GM19468 (cell line): ENCODE measurements around the gene L1TD1.
"Not testable (repeated sequence)": the region's sequence is repeated elsewhere in the genome, so short reads cannot be mapped to it uniquely, and the experiment has no call there.

Experiments used
- ATAC-seq: cut with Tn5 transposase; IDR thresholded peaks from one replicate; pipeline ENCODE4 v1.9.1; 2021; ENCODE audit warnings: mild to moderate bottlenecking, moderate library complexity, moderate number of reproducible peaks; ENCODE audit not compliant: unreplicated experiment; ENCODE audit errors: extremely low read depth

The L1TD1 gene

DNA sequence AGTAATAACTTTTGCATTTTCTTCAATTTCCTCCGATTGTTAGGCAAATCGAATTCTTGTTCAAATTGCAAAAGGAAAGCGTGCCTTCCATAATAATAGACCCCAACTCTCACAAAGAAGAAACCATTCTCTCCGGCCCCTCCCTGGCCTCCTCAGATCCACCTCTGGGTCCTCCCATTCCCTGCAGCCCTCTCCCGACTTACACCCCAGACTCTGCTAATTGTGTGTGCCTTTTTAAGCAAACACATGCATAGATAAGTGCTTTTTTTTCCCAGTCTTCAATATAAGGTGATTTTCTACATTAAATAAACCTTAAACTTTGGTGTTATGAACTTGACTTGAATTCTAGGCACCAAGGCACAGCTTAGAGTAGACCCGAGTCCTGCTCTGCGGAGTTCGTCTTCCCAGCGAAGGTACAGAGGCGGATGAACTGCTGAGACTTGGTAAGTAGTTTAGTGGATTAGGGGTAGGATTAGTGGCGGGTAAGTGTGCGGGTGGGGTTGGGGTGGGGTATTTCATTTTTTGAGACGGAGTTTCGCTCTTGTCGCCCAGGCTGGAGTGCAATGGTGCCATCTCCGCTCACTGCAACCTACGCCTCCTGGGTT, 1.5 kb downstream of the L1TD1 start:
- ATAC-seq, result no peak

- ATAC-seq, result no peak
Measured at GRCh38 chr1:62198069-62198780, 3.6 kb downstream of the L1TD1 start.

GRCh38 chr1:62198781-62199125, 4.1 kb downstream of the L1TD1 start:
- ATAC-seq, result no peak

- ATAC-seq, result no peak
Measured at GRCh38 chr1:62207187-62207586, 12.5 kb downstream of the L1TD1 start.

DNA sequence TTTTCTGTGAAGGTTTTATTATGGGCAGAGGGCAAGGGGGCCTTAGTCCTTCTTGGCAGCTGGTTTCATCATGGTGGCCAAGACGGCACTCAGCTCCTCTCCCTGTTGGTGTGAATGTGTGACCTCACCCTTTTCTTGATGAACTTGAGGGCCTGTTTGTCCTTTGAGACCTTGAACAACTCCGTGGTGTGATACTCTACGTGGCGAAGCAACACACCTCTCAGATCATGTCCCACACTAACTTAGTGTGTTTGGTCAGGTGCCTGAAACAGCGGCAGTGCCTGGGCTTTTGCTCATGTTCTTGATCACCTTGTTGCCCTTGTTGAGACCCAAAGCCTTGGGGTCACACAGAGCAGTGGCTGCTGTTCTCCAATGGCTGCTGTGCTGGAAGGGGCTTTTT, 13.4 kb downstream of the L1TD1 start:
- ATAC-seq, result no peak

DNA sequence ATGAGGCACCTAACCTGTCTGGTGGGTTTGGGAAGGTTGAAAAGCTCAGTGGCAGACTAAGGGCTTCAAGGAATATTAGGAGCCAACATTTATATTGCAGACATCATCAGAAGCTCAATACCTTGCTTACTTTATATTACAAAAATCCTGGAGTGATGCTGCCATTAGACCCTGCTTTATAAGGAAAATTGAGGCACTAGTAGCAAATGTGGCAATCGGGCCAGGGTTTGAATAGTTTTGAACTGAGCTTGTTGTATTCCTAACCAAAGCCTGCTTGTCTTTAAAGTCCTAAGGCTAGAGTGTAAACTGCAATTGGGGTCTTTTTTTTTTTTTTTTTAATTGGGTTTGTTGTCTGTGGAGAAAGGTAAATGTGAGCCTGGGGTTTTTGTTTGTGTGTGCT, 14.3 kb downstream of the L1TD1 start:
- ATAC-seq, result no peak

DNA sequence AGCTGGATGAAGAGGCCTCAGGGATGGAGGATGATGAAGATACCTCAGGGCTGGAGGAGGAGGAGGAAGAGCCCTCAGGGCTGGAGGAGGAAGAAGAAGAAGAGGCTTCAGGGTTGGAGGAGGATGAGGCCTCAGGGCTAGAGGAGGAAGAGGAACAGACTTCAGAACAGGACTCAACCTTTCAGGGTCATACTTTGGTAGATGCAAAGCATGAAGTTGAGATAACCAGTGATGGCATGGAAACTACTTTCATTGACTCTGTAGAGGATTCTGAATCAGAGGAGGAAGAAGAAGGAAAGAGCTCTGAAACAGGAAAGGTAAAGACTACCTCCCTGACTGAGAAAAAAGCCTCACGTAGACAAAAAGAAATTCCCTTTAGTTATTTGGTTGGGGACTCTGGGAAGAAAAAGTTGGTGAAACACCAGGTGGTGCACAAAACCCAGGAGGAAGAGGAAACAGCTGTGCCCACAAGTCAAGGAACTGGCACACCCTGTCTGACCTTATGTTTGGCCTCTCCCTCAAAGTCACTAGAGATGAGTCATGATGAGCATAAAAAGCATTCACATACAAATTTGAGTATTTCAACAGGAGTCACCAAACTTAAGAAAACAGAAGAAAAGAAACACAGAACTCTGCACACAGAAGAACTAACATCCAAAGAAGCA, 15.4 kb downstream of the L1TD1 start:
- no peak for ATAC-seq

DNA sequence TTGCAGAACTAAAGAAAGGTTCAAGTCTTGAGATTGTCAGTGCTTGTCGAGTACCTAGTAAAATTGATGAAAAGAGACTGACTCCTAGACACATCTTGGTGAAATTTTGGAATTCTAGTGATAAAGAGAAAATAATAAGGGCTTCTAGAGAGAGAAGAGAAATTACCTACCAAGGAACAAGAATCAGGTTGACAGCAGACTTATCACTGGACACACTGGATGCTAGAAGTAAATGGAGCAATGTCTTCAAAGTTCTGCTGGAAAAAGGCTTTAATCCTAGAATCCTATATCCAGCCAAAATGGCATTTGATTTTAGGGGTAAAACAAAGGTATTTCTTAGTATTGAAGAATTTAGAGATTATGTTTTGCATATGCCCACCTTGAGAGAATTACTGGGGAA, 16.3 kb downstream of the L1TD1 start:
- no peak for ATAC-seq

DNA sequence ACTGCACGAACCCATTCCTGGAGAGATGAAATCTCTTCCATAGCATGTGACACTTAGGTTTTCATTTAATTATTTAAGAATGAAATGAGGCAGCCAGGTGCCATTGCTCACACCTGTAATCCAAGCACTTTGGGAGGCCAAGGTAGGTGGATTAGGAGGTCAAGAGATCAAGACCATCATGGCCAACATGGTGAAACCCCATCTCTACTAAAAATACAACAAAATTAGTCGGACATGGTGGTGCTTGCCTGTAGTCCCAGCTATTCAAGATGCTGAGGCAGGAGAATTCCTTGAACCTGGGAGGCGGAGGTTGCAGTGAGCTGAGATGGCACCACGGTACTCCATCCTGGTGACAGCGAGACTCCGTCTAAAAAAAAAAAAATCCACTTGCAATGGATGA, 17.8 kb downstream of the L1TD1 start:
- ATAC-seq, result no peak

- no peak for ATAC-seq
Measured at GRCh38 chr1:62213075-62213914, 18.6 kb downstream of the L1TD1 start.

GRCh38 chr1:62218604-62219003, 24.0 kb downstream of the L1TD1 start:
- no peak for ATAC-seq

DNA sequence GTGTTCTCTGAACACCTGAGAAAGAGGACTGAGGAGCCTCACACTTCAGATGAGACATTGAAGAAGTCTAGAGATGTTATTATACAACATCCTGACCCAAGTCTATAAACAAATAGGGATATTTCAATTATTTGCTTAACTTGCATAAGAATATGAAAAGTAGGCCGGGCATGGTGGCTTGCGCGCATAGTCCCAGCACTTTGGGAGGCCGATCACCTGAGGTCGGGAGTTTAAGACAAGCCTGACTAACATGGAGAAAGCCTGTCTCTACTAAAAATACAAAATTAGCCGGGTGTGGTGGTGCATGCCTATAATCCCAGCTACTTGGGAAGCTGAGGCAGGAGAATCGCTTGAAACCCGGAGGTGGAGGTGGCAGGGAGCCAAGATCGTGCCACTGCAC, 25.8 kb downstream of the L1TD1 start:
- ATAC-seq, result not testable (repeated sequence)

DNA sequence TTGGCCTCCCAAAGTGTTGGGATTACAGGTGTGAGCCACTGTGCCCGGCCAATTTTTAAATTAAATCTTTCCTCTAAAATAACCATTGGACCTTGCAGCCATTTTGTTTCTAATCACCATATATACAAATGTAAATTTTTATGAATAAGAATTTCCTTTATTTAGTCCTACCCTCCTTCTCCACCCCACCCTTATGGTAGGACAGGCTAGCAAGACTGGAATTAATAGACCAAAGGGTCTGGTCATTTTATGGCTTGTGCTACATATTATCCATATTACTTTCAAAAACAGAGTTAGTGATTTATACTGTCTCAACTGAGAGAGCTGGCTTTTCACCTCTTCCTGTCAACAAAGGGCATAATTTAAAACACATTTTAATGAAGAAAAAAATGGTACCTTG, 26.5 kb downstream of the L1TD1 start:
- no peak for ATAC-seq

DNA sequence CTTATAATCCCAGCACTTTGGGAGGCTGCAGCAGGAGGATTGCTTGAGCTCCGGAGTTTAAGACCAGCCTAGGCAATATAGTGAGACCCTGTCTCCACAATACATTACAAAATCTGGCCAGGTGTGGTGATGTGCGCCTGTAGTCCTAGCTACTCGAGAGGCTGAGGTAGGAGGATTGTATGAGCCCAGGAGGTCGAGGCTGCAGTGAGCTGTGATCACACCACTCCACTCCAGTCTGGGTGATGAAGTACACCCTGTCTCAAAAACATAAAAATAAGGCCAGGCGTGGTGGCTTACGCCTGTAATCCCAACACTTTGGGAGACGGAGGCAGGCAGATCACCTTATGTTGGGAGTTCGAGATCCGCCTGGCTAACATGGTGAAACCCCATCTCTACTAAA, 27.7 kb downstream of the L1TD1 start:
- no peak for ATAC-seq

- ATAC-seq, result no peak
Measured at GRCh38 chr1:62224182-62224581, 29.5 kb downstream of the L1TD1 start.

- ATAC-seq, result no peak
Measured at GRCh38 chr1:62227496-62227895, 32.8 kb downstream of the L1TD1 start.

DNA sequence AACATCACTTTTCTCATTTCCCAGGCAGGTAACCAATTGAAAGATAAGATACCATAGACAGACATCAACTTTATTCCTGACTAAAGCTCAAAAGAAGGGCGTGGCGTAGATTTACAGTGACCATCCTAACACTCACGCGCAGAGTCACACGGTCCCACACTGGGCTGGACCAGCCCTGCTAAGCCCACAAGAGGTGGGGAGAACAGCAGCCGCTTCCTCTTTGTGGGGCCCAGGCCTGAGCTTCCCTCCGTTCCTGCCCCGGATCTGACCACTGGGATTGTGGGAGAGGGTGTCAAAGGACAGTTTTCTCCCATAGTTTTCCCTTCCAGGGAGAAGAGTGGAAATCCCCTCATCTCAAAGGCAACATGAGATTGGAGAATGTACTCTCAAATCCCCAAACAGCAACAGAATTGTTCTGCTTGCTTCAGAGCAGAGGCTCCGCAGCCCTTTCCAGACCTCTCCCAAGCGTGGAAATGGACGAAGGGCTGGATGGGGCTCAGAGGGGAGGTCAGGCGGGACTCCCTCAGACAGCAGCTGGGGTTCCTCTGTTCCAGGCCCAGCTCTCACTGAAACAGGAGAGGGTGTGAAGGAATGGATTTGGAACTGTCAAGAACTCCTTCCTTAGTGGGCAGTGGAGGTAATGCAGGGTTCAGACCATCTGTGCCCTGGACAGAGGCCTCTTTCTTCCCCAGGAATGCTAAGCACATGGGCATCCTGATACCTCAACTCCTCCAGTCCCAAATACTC, 33.7 kb downstream of the L1TD1 start:
- no peak for ATAC-seq

DNA sequence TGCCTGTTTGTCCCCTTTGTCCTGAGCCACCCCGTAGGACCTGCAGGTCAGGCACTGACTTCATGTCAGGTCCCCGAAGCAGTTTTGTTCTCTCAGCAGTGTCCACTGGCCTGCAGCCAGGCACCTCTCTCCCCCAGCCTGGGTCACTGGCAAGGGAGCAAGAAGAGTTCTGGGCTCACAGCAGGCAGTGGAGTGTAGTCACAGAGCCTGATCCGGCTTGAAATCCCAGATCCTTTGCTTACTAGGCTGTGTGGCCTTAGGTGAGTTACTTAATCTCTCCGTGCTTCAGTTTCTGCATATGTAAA, 34.2 kb downstream of the L1TD1 start:
- no peak for ATAC-seq

GRCh38 chr1:62229468-62229867, 34.8 kb downstream of the L1TD1 start:
- ATAC-seq, result no peak

GRCh38 chr1:62229932-62230331, 35.3 kb downstream of the L1TD1 start:
- ATAC-seq, result no peak
